CD14-positive monocyte (primary cell): ENCODE measurements around the gene FXYD4. TPM values are rescaled to one million over a fixed set of nuclear protein-coding genes. Genes with fewer than 3 reads are reported as not detected.

Experiments
- DNase-seq, 3 donors: peaks; one replicate each; pipeline ENCODE4 v3.0.0-alpha.2; 2011 to 2022
- H2AFZ ChIP-seq: 2 replicates; pipeline ENCODE4 v1.6.0; 2012; ENCODE audit warnings: mild to moderate bottlenecking, low read depth, low read length, inconsistent platforms; ENCODE audit not compliant: insufficient read depth, poor library complexity, severe bottlenecking
- H3K27ac ChIP-seq, 2 donors: 1 replicate in 1 of 2; 2 replicates in 1 of 2; pipeline ENCODE4 v1.5.1; 2012 to 2013; ENCODE audit warnings: low read length in 2 of 2, control low read depth in 1 of 2, inconsistent platforms in 1 of 2, low read depth in 1 of 2, mild to moderate bottlenecking in 1 of 2
- H3K27me3 ChIP-seq, 2 donors: one replicate each; pipeline versions ENCODE4 v1.6.0 to v1.6.1; 2011 to 2013; ENCODE audit warnings: low read length in 2 of 2; ENCODE audit not compliant: control insufficient read depth in 2 of 2, insufficient read depth in 2 of 2
- H3K36me3 ChIP-seq, 2 donors: replicated peaks in 1 of 2; 1 replicate in 1 of 2; 2 replicates in 1 of 2; pipeline versions ENCODE4 v1.5.1 to v1.6.1; 2012 to 2013; ENCODE audit warnings: low read length in 2 of 2, control low read depth in 1 of 2, inconsistent platforms in 1 of 2, mild to moderate bottlenecking in 1 of 2; ENCODE audit not compliant: insufficient read depth in 2 of 2, control insufficient read depth in 1 of 2
- H3K4me1 ChIP-seq, 2 donors: 1 replicate in 1 of 2; 2 replicates in 1 of 2; pipeline versions ENCODE4 v1.5.1 to v1.6.1; 2012 to 2013; ENCODE audit warnings: low read length in 2 of 2, control low read depth in 1 of 2, inconsistent platforms in 1 of 2, mild to moderate bottlenecking in 1 of 2, moderate library complexity in 1 of 2; ENCODE audit not compliant: insufficient read depth in 2 of 2, control insufficient read depth in 1 of 2
- H3K4me2 ChIP-seq: replicated peaks from 2 replicates; pipeline ENCODE3; 2012; ENCODE audit warnings: low read length, moderate library complexity, mild to moderate bottlenecking; ENCODE audit not compliant: poor library complexity, severe bottlenecking; ENCODE audit errors: extremely low read depth
- H3K4me3 ChIP-seq, 3 experiments: fragments of 200-600 bp in 1 of 3; sonication (generic) in 1 of 3; replicated peaks in 1 of 3; 1 replicate in 2 of 3; 2 replicates in 1 of 3; pipeline ENCODE4 v1.5.1; 2011 to 2013; ENCODE audit warnings: low read length in 3 of 3, mild to moderate bottlenecking in 3 of 3, control low read depth in 2 of 3, low read depth in 2 of 3, inconsistent platforms in 1 of 3, moderate library complexity in 1 of 3
- H3K79me2 ChIP-seq: 2 replicates; pipeline ENCODE4 v1.6.0; 2012; ENCODE audit warnings: mild to moderate bottlenecking, control low read depth, inconsistent platforms, low read length, moderate library complexity; ENCODE audit not compliant: insufficient read depth
- H3K9ac ChIP-seq: 2 replicates; pipeline ENCODE4 v1.6.0; 2017; ENCODE audit warnings: low read length, mild to moderate bottlenecking; ENCODE audit not compliant: insufficient read depth, poor library complexity, severe bottlenecking
- H3K9me3 ChIP-seq, 2 donors: replicated peaks in 1 of 2; 1 replicate in 1 of 2; 2 replicates in 1 of 2; pipeline versions ENCODE4 v1.5.1 to v1.6.1; 2012 to 2013; ENCODE audit warnings: low read length in 2 of 2, control low read depth in 1 of 2; ENCODE audit not compliant: control insufficient read depth in 1 of 2, insufficient read depth in 1 of 2
- H4K20me1 ChIP-seq: 2 replicates; pipeline ENCODE4 v1.6.0; 2012; ENCODE audit warnings: mild to moderate bottlenecking, low read length, control low read depth, moderate library complexity; ENCODE audit not compliant: insufficient read depth
- H3K27ac Mint-ChIP-seq, 7 donors: one replicate each; pipeline ENCODE4 v1.8.0; 2020; ENCODE audit warnings: mild to moderate bottlenecking in 7 of 7, mixed read lengths in 7 of 7, moderate library complexity in 6 of 7, inconsistent platforms in 2 of 7
- H3K27me3 Mint-ChIP-seq, 3 donors: one replicate each; pipeline ENCODE4 v1.8.0; 2021 to 2022; ENCODE audit warnings: low read depth in 3 of 3, mild to moderate bottlenecking in 3 of 3, mixed read lengths in 3 of 3, moderate library complexity in 3 of 3, inconsistent platforms in 1 of 3
- H3K36me3 Mint-ChIP-seq, 2 donors: one replicate each; pipeline ENCODE4 v1.8.0; 2020; ENCODE audit warnings: mixed read lengths in 2 of 2, inconsistent platforms in 1 of 2, mild to moderate bottlenecking in 1 of 2
- H3K4me1 Mint-ChIP-seq: one replicate; pipeline ENCODE4 v1.8.0; 2020; ENCODE audit warnings: mild to moderate bottlenecking, mixed read lengths
- H3K4me3 Mint-ChIP-seq, 2 donors: one replicate each; pipeline ENCODE4 v1.8.0; 2020; ENCODE audit warnings: mild to moderate bottlenecking in 2 of 2, mixed read lengths in 2 of 2, moderate library complexity in 1 of 2
- H3K9me3 Mint-ChIP-seq, 7 donors: one replicate each; pipeline ENCODE4 v1.8.0; 2020 to 2022; ENCODE audit warnings: mixed read lengths in 7 of 7, mild to moderate bottlenecking in 6 of 7, moderate library complexity in 6 of 7, inconsistent platforms in 2 of 7
- WGBS: methylation state at CpG from one replicate; pipeline ENCODE4 v1.1.5; 2013; ENCODE audit warnings: missing lambda C conversion rate; ENCODE audit not compliant: insufficient coverage; 5-methylcytosine and 5-hydroxymethylcytosine counted together
- intact Hi-C, 2 donors: fragments of 100-400 bp; cut with micrococcal nuclease; formaldehyde crosslinking; loops; one replicate each; pipeline versions ENCODE4 v1.15.0 to v1.15.1; 2023
- polyA plus RNA-seq, 3 donors: library from polyadenylated mRNA; depleted of rRNA in 1 of 3; unstranded in 2 of 3; stranded (reverse) in 1 of 3; fragments of 300-500 nt in 2 of 3; fragments of >200 nt in 1 of 3; fragmentation: Illumina TruSeq in 2 of 3; gene quantifications; 1 replicate in 2 of 3; 2 replicates in 1 of 3; pipeline ENCODE4 v1.2.3, GENCODE V29; 2012 to 2021
- small RNA-seq: library from RNA; depleted of rRNA; stranded (forward); fragments of <200 nt; gene quantifications from one replicate; pipeline ENCODE3, GENCODE V24; 2012; ENCODE audit warnings: low read depth; ENCODE audit not compliant: insufficient read length
- TF ChIP-seq, protein P1 (sequence below): fragments of 200-600 bp; IDR thresholded peaks from one replicate; pipeline ENCODE4 v1.8.0; 2022; ENCODE audit warnings: antibody characterized with exemption, mild to moderate bottlenecking

Gene FXYD4
- polyA plus RNA-seq, 3 donors, result 0.16 TPM; not detected in 2

- Histone ChIP-seq H3K9ac (no peak overlapping the region), H3K4me2 (no peak overlapping the region), H3K79me2 (no peaks in the 10 kb centered on the region), H3K27me3 (no peaks in the 10 kb centered on the region), H3K4me3 (no peak overlapping the region), H3K36me3 (no peaks in the 10 kb centered on the region), H4K20me1 (no peaks in the 10 kb centered on the region), H2AFZ (no peak overlapping the region), H3K4me1 (peaks cover 22 to 24% of the 10 kb centered on the region in 2 donors), H3K9me3 (no peaks in the 10 kb centered on the region), H3K27ac (no peak overlapping the region)
- TF ChIP-seq, protein P1, sequence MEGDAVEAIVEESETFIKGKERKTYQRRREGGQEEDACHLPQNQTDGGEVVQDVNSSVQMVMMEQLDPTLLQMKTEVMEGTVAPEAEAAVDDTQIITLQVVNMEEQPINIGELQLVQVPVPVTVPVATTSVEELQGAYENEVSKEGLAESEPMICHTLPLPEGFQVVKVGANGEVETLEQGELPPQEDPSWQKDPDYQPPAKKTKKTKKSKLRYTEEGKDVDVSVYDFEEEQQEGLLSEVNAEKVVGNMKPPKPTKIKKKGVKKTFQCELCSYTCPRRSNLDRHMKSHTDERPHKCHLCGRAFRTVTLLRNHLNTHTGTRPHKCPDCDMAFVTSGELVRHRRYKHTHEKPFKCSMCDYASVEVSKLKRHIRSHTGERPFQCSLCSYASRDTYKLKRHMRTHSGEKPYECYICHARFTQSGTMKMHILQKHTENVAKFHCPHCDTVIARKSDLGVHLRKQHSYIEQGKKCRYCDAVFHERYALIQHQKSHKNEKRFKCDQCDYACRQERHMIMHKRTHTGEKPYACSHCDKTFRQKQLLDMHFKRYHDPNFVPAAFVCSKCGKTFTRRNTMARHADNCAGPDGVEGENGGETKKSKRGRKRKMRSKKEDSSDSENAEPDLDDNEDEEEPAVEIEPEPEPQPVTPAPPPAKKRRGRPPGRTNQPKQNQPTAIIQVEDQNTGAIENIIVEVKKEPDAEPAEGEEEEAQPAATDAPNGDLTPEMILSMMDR, result no peak
- no CpG with 5 or more reads among the region's 6 CpGs for WGBS
- intact Hi-C loops, result no loop called here
- Mint-ChIP-seq H3K9me3 (no peaks in the 10 kb centered on the region), H3K4me3 (no peak overlapping the region), H3K4me1 (peaks cover 22% of the 10 kb centered on the region), H3K36me3 (no peaks in the 10 kb centered on the region), H3K27me3 (peaks cover 0 to 3% (median 0%) of the 10 kb centered on the region in 3 donors), H3K27ac (no peak overlapping the region)
- no peak for DNase-seq
Measured at GRCh38 chr10:43424416-43424815, 53.0 kb downstream of the FXYD4 start.

Small RNA genes lying within 50 kb of the gene (small RNA-seq; reads per million reads assigned to genes)
- not detected for gene RNU6ATAC11P
- not detected for gene SNORD3J

Other genes starting within 250 kb of the FXYD4 start
- gene CSGALNACT2, start 233.2 kb upstream of the FXYD4 start, polyA plus RNA-seq, result 10 to 100 TPM; 43.7 to 80.1 (median 48.2) TPM
- gene RASGEF1A, start 104.6 kb upstream of the FXYD4 start, polyA plus RNA-seq, result 1 to 10 TPM in 2 of 3 donors, under 1 TPM in 1; 0.68 to 3.3 (median 1.8) TPM
- 100 to 1,000 TPM; 115 to 189 (median 188) TPM for gene HNRNPF, start 37.5 kb downstream of the FXYD4 start, polyA plus RNA-seq
- gene ZNF487, start 65.5 kb downstream of the FXYD4 start, polyA plus RNA-seq, result 10 to 100 TPM in 2 of 3 donors, 1 to 10 TPM in 1; 8.6 to 19.7 (median 15.6) TPM
- under 1 TPM in 1 of 3 donors, not detected in 2; 0.07 TPM for gene ZNF239, start 203.0 kb downstream of the FXYD4 start, polyA plus RNA-seq
- gene ZNF485, start 234.8 kb downstream of the FXYD4 start, polyA plus RNA-seq, result under 1 TPM; 0.19 to 0.79 (median 0.27) TPM